NOMO-1 treated with dmso at 0.1 percent for 144 hours (cell line): ENCODE results near the gene COQ4.

Source experiments
- DNase-seq: peaks from one replicate; lab custom pipeline; 2025; ENCODE audit not compliant: unreplicated experiment; lab: John Stamatoyannopoulos, UW

Gene COQ4

GRCh38 chr9:128372188-128372641 is 49.6 kb downstream of the COQ4 start:
- no peak for DNase-seq

GRCh38 chr9:128372784-128373183 is 50.1 kb downstream of the COQ4 start:
- no peak for DNase-seq

DNA sequence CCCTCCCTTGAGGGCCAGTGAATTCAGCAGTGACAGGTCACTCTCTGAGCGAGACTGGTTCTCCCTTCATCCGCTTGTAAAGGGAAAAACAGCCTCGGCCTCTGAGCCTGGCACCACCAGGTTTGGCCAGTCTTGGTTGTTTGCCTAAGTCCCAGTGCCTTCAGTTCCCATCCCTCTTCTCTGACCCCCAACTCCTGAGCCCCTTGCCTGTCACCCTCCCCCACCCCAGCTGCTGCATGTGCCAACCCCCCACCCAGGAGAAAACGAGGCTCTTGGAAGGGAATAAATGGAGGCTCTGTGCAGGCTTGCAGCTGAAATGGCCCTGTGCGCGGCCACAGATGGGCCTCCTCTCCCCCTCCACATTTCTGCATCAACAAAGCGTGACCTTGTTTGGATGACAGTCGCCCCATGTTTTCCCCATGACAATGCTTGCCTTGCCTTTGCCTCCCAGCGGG is 51.6 kb downstream of the COQ4 start:
- DNase-seq, result no peak

- no peak for DNase-seq
Observed at GRCh38 chr9:128375865-128376264, 53.2 kb downstream of the COQ4 start.

DNA sequence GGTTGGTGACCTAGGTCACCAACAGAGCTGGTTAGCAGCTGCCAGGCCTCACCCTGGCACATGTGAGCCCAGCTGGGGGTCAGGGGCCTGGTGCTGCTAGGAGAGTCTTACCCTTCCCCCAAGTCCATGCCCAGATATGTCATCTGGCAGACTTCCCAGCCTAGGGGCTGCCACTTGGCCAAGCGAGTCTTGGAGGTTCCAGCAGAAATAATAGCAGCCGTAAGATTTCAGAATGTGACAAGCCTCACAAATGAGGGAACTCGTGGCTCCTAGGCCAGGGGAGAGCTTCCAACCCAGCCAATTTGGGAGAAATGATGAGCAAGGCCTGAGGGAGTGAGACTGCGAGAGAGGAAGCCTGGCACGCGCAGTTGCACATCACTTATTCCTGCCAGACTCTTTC is 59.6 kb downstream of the COQ4 start:
- DNase-seq, result no peak

DNA sequence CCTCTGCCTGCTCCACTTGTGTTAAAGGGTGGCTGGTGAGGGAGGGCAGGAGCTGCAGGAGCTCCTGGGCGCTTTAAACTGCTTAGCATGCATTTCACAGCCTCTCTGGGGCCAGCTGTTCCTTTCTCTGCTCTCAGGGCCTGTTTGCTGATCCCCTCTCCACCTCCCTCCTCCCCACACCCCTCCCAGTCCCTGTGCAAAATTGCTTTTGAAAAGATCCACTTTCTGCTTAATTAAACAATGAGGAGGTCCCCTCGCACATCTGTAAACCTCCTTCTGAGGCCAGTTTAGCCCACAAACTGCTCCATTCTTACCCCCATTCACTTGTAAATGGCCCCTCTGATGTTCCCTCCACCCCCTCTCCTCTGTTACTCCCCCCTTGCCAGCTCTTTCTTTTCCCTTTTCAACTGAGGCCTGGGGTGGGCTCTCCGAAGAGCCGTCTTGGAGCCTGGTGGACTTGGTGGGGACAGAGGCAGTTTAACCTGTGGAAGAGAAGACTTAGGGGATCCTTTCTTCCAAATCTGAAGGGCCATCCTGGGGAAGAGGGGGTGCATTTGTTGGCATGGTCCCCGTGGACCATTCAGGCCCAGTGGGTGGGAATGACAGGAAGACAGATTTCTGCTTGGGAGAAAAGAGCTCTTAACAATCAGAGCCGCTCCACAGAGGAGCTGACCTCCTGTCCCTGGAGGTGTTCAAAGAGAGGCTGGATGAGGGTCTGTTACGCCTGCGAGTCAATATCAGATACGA is 60.5 kb downstream of the COQ4 start:
- DNase-seq, result no peak
